Activated gamma-delta T cell treated with Interleukin-2 at 50 U/mL for 16 hours (primary cell): ENCODE measurements around the gene LDHAL6B.
"Not testable (repeated sequence)": the region's sequence is repeated elsewhere in the genome, so short reads cannot be mapped to it uniquely, and the experiment has no call there.

Experiments used
- DNase-seq: peaks from one replicate; pipeline ENCODE4 v3.0.0-alpha.2; 2020

Gene LDHAL6B

DNA sequence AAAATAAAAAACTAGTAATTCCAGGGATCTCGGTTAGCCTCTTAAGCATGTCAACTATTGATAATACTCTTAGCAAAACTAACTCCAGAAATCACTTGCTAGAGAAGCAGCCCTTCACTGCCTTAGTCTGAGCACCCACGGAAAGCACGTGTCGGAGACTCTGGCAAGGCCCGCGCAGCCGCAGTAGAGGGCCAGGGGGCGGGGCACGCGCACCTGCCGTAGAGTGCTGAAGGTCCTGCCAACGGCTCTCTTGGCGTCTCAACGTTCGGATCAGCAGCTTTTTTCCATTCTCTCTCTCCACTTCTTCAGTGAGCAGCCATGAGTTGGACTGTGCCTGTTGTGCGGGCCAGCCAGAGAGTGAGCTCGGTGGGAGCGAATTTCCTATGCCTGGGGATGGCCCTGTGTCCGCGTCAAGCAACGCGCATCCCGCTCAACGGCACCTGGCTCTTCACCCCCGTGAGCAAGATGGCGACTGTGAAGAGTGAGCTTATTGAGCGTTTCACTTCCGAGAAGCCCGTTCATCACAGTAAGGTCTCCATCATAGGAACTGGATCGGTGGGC is at the start of gene LDHAL6B:
LDHAL6B (plus strand) TSS at position 221 of the 561 bp plus-strand sequence; CDS start at position 319, 98 bp downstream.
- no peak for DNase-seq

DNA sequence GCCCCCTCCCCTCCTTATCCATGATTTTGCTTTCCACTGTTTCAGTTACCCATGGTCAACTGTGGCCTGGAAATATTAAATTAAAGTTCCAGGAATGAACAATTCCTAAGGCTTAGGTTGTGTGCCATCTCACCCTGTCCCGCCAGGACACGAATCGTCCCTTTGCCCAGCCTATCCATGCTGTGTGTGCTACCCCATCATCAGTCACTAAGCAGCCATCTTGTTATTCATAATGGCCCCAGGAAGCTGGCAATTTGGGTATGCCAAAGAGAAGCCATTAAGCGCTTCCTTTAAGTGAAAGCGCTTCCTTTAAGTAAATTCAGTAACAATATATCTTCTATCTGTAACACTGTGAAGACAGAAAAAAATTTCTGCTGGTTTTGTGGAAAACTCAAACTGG is 49.2 kb upstream of the LDHAL6B start:
- DNase-seq: no peak

DNA sequence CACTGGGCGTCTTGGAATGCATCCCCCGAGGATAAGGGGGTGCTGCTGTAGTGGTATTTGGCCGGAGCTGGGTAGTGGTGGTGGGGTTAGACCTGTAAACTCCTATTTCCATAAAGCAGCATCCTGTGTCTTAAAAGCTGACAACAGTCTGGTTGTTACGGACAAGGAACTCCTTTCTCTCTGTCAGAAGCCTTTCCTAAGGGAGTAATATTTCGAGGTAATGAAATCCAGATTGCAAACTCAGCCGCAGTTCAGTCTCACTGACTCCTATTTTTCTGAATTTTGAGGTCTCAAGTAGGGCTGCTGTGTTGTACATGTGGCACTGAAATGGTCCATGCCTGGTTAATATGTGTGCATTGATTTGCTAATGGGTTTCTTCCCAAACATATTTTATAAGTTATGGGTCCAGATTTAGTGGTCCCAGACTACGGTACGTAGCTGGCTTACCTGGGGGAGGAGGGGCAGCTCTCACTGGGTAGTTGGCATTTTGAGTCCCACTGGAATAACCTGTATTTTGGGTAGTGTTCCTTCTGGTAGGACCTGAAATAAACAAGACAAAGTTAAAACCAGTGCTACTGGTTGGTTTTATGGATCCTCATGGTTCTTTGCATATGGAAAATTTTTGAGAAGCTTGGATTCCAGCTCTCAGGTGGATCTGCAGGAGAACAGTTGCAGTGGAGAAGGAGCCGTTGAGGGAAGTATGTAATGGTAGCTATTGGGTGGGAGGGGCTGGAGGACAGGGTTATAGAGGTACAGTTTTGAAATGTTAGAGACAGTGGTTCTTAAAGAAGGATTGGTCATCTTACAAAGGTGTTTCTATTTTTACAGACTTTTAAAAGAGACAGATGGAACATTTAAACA is 48.6 kb upstream of the LDHAL6B start:
- no peak for DNase-seq

DNA sequence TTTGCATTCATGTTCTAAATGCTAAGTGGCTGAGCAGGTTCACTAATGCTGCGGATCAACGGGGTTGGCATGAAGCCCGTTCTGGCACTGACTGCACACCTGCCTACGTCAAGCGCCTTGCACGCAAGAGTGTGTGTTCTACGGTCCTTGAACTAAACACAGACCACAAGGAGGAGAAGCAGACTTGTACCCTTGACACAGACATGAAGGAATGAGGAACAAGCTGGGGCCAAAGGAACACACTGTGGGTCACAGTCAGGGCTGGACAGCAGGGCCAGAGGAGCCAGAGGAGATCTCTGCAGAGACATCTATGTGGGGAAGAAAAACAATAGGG is 48.0 kb upstream of the LDHAL6B start:
- DNase-seq: no peak

DNA sequence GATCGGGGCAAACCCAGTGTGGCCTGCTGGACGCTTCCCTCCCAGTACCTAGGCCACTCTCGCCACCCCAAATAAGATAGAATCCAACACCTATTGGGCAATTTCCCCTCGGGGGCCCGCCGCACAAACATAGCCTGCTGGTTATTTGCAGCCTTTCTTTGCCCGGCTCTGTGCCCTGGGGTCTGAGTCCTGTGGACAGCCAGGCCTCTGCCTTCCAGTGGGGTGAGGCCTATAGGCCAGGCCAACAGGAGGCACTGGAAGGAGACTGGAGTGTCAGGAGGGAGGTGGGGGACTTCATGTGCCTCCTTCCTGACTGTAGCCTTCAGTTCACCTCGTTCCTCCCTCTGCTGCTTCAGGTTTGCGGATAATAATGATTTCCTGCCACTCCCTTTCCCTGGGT is 47.4 kb upstream of the LDHAL6B start:
- no peak for DNase-seq

- DNase-seq: no peak
Observed at GRCh38 chr15:59160880-59161593, 45.6 kb upstream of the LDHAL6B start.

DNA sequence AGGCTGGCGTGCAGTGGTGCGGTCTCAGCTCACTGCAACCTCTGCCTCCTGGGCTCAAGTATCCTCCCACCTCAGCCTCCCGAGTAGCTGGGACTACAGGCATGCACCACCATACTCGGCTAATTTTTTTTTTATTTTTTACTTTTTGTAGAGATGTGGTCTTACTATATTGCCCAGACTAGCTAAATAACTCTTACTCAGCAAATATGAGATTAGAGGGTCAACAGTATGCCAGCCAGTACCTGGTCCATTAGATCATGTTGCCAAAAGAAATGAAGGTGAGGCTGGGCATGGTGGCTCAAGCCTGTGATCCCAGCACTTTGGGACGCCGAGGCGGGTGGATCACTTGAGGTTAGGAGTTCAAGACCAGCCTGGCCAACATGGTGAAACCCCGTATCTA is 44.6 kb upstream of the LDHAL6B start:
- DNase-seq: not testable (repeated sequence)

DNA sequence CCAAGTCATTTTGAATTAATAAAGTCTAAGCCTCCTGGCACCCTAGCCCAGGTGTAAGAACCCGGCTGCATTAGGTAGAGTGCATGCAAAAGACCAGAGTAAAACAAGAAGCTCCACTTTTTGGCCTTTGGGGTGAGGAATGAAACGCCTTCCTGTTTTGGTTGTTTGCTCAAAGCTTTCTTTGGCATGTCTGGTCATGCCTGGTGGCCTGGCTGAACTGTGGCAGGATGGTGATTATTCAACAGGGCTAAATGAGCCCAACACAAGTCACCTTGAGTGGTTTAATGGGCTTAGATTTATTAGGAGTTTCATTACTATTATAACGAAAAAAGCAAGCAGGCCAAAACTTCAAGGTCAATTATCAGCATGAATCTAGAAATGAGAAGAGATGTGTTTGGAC is 40.9 kb upstream of the LDHAL6B start:
- DNase-seq: no peak

DNA sequence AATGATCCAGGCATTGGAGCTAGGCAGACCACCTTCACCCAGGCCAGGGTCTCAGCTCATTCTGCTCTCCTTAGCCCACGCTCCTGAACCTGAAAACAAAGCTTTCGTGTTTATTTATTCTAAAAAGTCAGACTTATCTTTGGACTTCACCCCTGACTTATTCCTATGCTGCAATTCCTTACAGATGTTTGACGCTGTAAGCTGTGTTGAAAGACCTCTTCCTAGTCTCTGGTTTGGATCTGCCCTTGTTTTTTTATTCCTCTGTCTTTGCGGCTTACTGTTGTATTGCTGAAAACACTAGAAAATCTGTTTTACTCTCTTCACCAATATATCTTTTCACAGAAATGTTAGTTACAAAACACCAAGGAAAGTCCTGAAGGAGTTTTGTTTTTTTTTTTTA is 40.5 kb upstream of the LDHAL6B start:
- DNase-seq: no peak

- DNase-seq: no peak
Observed at GRCh38 chr15:59166601-59167265, 39.9 kb upstream of the LDHAL6B start.

- DNase-seq: no peak
Observed at GRCh38 chr15:59168536-59168935, 38.1 kb upstream of the LDHAL6B start.

GRCh38 chr15:59169251-59169708 is 37.4 kb upstream of the LDHAL6B start:
- no peak for DNase-seq

GRCh38 chr15:59170295-59171066 is 36.2 kb upstream of the LDHAL6B start:
- DNase-seq: no peak

GRCh38 chr15:59171067-59171397 is 35.6 kb upstream of the LDHAL6B start:
- DNase-seq: no peak

DNA sequence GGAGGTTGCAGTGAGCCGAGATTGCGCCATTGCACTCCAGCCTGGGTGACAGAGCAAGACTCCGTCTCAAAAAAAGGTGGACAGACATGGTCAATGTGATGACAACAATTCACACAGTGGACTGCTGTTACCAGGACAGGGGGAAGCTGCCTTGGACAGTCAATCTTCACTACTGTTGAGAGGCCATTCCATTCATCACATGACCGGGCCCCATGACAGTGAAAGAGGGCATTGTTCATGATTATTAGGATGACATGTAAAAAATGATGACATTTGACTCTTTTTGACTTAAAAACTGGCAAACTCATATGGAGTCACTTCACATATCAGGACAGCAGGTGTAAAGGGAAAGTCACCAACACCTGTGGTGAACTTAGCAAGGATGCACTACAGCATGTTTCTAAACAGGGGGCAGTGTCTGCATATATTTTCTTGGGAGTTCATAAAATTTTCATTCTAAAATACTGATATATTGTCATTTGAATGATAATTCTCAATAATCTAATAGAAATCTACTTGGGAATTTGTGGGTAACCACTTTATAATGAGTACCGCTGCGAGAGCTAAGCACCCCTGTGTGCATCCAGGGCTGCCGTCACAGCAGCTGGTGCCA is 34.2 kb upstream of the LDHAL6B start:
- DNase-seq: no peak

DNA sequence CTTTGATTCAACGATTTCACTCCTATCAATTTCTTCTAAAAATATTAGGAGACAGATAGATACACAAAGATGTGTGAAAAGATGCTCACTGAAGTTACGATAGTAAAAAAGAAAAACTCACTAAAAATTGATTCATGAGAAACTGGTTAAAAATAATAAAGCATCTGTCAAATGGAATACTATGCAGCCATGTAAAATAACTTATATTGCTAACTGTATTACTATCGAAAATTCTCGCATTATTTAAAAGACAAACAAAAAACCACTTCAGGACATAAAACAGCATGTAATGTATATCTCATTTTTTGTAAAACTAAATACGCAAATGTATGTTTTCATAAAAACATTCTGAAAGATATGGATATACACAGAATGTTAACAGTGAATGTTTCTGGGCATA is 33.4 kb upstream of the LDHAL6B start:
- no peak for DNase-seq

DNA sequence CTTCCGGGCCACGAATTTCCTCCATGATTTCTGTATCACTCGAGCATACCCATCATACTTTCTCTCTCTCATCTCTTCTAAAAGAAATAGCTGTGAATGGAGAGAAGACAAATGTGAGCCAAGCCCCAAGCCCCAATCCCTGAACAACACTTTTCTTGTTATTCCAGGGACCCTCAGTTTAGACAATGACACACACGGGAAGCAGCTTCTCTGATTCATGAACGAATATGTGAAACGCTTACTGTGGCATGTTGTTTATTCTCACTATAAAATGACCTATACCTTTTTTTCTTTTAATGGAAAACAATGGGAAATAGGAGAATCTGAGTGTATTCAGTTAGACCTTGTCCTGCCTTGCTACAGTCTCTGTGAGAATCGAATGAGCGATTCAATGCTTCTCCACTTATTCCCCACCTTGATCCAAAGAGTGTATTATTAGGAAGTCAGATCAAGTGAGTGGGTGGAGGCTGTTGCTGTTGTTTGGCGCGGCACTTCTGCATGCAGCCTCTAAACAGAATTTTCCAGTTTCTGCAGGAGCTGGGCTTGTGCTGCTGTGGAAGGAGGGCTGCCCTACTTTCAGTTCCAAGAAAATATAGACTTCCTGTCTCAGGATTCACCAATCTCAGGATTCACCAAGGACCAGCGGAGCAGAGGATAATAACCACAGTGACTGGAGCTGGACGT is 32.4 kb upstream of the LDHAL6B start:
- no peak for DNase-seq

- no peak for DNase-seq
Observed at GRCh38 chr15:59174835-59175831, 31.5 kb upstream of the LDHAL6B start.

DNA sequence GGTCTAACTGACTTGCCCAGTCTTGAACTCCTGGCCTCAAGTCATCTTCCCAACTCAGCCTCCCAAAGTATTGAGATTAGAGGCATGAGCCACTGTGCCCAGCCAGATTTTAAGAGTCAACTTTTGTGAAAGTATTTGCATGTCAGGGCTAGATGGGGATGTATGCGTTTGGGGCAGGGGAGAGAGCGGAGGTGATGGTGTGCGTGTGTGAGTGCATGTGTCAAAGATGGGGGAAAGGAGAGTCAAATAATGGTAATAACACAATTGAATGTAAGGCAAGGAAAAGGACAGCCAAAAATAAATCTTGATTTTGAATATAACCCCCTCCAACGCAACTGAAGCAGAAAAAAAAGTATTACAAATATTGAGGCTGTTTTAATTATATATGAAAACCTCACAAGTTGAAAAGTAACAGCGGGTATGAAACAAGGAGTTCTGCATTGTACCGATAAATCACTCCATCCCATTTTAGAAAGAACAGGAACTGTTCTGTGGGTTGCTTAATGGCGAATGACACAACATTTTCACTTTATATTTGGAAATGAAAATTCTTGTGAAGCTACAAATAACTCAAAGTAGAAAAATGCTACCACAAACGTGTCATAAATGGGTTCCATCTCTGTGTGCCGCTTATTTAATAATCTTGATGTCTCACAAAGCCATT is 29.9 kb upstream of the LDHAL6B start:
- DNase-seq: no peak

GRCh38 chr15:59177317-59177660 is 29.4 kb upstream of the LDHAL6B start:
- no peak for DNase-seq
